ENCODE data around the gene ZNF267.

- TF ChIP-seq CTCF (IDR thresholded peaks at IDR 0.05; ENCODE audit: insufficient read depth, low read depth, low read length) = no peak
- no peak for TF ChIP-seq EZH2 (IDR thresholded peaks at IDR 0.05; ENCODE audit: insufficient read depth, low read length)
Observed at GRCh38 chr16:31842864-31843263, 30.7 kb upstream of the ZNF267 start.
